HEK293 (cell line): ENCODE results near the gene SMIM44.
"Not testable (repeated sequence)": the region's sequence is repeated elsewhere in the genome, so short reads cannot be mapped to it uniquely, and the experiment has no call there.

ENCODE experiments used
- CTCF ChIA-PET: fragments of 350-600 bp; formaldehyde crosslinking; extraction: SDS; loops from one replicate; lab custom pipeline; 2021; ENCODE audit warnings: antibody characterized with exemption; lab: Yijun Ruan, JAX
- POLR2A ChIA-PET: fragments of 300-600 bp; formaldehyde crosslinking; extraction: SDS; loops from one replicate; lab custom pipeline; 2020; ENCODE audit warnings: antibody characterized with exemption, inconsistent platforms; lab: Yijun Ruan, JAX
- H3K27ac ChIP-seq: fragments of 200-500 bp; sonication (Bioruptor generic); 2 replicates; pipeline ENCODE4 v1.5.1; 2014; ENCODE audit warnings: low read depth, low read length, control low read depth, inconsistent platforms; ENCODE audit errors: extremely low read depth
- H3K36me3 ChIP-seq, 2 experiments: fragments of 200-500 bp in 1 of 2; sonication (Bioruptor generic) in 1 of 2; 1 replicate in 1 of 2; 2 replicates in 1 of 2; pipeline ENCODE4 v1.5.1; 2014 to 2017; ENCODE audit warnings: inconsistent platforms in 2 of 2, low read length in 2 of 2; ENCODE audit not compliant: control insufficient read depth in 2 of 2, insufficient read depth in 1 of 2
- H3K4me1 ChIP-seq: fragments of 200-500 bp; sonication (Bioruptor generic); 2 replicates; pipeline ENCODE4 v1.5.1; 2014; ENCODE audit warnings: mild to moderate bottlenecking, low read length, inconsistent platforms; ENCODE audit not compliant: control insufficient read depth, insufficient read depth
- H3K4me3 ChIP-seq: 2 replicates; pipeline ENCODE4 v1.5.1; 2011; ENCODE audit warnings: low read depth, mild to moderate bottlenecking, control low read depth, low read length, moderate library complexity
- H3K9me3 ChIP-seq: fragments of 200-500 bp; sonication (Bioruptor generic); 2 replicates; pipeline ENCODE4 v1.5.1; 2014; ENCODE audit warnings: low read depth, low read length, inconsistent platforms; ENCODE audit not compliant: control insufficient read depth, insufficient read depth
- BCL11B ChIP-seq: fragments of 450-650 bp; formaldehyde crosslinking; IDR thresholded peaks from 2 replicates; pipeline ENCODE4 v1.5.1; 2016; ENCODE audit warnings: low read depth, missing biosample characterization, missing genetic modification characterization
- HOXA7 ChIP-seq: sonication (generic); formaldehyde crosslinking; IDR thresholded peaks from 2 replicates; pipeline ENCODE4 v1.8.1; 2022; ENCODE audit warnings: missing genetic modification reagents, borderline replicate concordance
- KLF1 ChIP-seq: fragments of 450-650 bp; formaldehyde crosslinking; IDR thresholded peaks from 2 replicates; pipeline ENCODE4 v1.5.1; 2016; ENCODE audit warnings: missing biosample characterization, missing genetic modification characterization
- ZNF112 ChIP-seq: fragments of 450-650 bp; formaldehyde crosslinking; IDR thresholded peaks from 2 replicates; pipeline ENCODE4 v1.5.0; 2017; ENCODE audit warnings: missing biosample characterization, missing genetic modification characterization
- ZNF521 ChIP-seq: fragments of 450-650 bp; formaldehyde crosslinking; IDR thresholded peaks from 2 replicates; pipeline ENCODE4 v1.5.1; 2017; ENCODE audit warnings: missing biosample characterization, mild to moderate bottlenecking, missing genetic modification characterization
- ZNF621 ChIP-seq: fragments of 450-650 bp; formaldehyde crosslinking; IDR thresholded peaks from 2 replicates; pipeline ENCODE4 v1.5.1; 2017; ENCODE audit warnings: missing biosample characterization, missing genetic modification characterization
- ZNF768 ChIP-seq: fragments of 450-650 bp; formaldehyde crosslinking; IDR thresholded peaks from 2 replicates; pipeline ENCODE4 v1.5.1; 2018; ENCODE audit warnings: missing biosample characterization, mild to moderate bottlenecking, missing genetic modification characterization
- ZNF792 ChIP-seq: fragments of 450-650 bp; formaldehyde crosslinking; IDR thresholded peaks from 2 replicates; pipeline ENCODE4 v1.5.1; 2016; ENCODE audit warnings: missing biosample characterization, missing genetic modification characterization
- TF ChIP-seq, protein P1 (sequence below): fragments of 450-650 bp; formaldehyde crosslinking; IDR thresholded peaks from 2 replicates; pipeline ENCODE4 v1.5.1; 2016; ENCODE audit warnings: missing biosample characterization, missing genetic modification characterization, borderline replicate concordance
- TF ChIP-seq, protein P2 (sequence below): fragments of 450-650 bp; formaldehyde crosslinking; IDR thresholded peaks from 2 replicates; pipeline ENCODE4 v1.5.1; 2016; ENCODE audit warnings: missing biosample characterization, missing genetic modification characterization

The SMIM44 gene

DNA sequence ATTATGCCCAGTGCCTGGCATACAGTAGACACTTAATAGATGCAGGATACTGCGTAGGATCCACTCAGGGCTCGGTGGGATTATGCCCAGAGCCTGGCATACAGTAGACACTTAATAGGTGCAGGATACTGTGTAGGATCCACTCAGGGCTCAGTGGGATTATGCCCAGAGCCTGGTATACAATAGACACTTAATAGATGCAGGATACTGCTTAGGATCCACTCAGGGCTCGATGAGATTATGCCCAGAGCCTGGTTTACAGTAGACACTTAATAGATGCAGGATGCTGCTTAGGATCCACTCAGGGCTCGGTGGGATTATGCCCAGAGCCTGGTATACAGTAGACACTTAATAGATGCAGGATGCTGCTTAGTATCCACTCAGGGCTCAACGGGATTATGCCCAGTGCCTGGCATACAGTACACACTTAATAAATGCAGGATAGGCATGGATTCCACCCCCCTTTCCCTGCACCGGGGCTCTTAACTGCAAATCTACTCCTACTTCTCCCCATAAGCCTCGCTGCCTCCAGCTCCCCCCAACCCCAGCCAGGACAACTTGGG, 27.8 kb downstream of the SMIM44 start:
- peak; percentile 93 for TF ChIP-seq ZNF792 (tag by site-specific recombination)
- TF ChIP-seq ZNF521, result no peak
- TF ChIP-seq, all 188 proteins: peak for 1
- Histone ChIP-seq H3K27ac (no peak overlapping the region), H3K4me3 (no peak overlapping the region), H3K4me1 (peaks cover 8% of the 10 kb centered on the region), H3K36me3 (peaks cover 0 to 37% of the 10 kb centered on the region in 2 experiments; a peak in 2 of 3 replicates), H3K9me3 (no peaks in the 10 kb centered on the region)
- POLR2A ChIA-PET, result no interaction called here
- CTCF ChIA-PET, result interaction anchor here (0.7 kb wide), 1 partner anchor 9 kb away, joined by 3 read pairs; no protein-coding TSS in a partner anchor

DNA sequence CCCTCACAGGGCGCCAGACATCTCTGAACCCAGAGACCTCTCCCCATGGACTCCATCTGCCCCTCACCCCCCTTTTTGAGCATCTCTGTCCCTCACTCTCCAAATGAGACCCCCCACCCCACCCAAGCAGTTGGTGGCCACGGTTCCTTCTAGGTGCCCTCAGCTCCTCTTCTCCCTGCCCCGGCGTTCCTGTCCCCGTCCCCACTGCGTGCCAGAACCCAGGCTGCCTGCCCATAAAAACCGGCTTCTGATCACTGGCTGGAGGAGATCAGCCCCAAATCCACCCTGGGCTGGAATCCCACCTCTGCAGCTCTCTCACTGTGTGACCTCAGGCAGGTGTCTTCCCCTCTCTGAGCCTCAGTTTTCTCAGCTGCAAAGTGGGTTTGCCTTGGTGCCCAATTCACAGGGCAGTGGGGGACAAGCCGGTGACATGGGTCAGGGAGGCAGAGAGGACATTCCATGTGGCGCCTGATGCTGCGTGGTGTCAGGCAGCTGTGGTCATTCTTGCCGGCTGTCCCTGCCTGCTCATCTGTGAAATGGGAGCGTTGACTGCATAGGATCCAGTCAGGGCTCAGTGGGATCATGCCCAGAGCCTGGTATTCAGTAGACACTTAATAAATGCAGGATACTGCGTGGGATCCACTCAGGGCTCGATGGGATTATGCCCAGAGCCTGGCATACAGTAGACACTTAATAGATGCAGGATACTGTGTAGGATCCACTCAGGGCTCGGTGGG, 28.4 kb downstream of the SMIM44 start:
- no peak overlapping the region for H3K27ac ChIP-seq
- POLR2A ChIA-PET, result no interaction called here
- H3K4me3 ChIP-seq, result no peak overlapping the region
- CTCF ChIA-PET, result interaction anchor here (2.3 kb wide), 1 partner anchor 18 kb away, joined by 8 read pairs; no protein-coding TSS in a partner anchor
- TF ChIP-seq ZNF768, result peak; percentile 66; the same call in 1 of the 2 replicates
- TF ChIP-seq, protein P1, sequence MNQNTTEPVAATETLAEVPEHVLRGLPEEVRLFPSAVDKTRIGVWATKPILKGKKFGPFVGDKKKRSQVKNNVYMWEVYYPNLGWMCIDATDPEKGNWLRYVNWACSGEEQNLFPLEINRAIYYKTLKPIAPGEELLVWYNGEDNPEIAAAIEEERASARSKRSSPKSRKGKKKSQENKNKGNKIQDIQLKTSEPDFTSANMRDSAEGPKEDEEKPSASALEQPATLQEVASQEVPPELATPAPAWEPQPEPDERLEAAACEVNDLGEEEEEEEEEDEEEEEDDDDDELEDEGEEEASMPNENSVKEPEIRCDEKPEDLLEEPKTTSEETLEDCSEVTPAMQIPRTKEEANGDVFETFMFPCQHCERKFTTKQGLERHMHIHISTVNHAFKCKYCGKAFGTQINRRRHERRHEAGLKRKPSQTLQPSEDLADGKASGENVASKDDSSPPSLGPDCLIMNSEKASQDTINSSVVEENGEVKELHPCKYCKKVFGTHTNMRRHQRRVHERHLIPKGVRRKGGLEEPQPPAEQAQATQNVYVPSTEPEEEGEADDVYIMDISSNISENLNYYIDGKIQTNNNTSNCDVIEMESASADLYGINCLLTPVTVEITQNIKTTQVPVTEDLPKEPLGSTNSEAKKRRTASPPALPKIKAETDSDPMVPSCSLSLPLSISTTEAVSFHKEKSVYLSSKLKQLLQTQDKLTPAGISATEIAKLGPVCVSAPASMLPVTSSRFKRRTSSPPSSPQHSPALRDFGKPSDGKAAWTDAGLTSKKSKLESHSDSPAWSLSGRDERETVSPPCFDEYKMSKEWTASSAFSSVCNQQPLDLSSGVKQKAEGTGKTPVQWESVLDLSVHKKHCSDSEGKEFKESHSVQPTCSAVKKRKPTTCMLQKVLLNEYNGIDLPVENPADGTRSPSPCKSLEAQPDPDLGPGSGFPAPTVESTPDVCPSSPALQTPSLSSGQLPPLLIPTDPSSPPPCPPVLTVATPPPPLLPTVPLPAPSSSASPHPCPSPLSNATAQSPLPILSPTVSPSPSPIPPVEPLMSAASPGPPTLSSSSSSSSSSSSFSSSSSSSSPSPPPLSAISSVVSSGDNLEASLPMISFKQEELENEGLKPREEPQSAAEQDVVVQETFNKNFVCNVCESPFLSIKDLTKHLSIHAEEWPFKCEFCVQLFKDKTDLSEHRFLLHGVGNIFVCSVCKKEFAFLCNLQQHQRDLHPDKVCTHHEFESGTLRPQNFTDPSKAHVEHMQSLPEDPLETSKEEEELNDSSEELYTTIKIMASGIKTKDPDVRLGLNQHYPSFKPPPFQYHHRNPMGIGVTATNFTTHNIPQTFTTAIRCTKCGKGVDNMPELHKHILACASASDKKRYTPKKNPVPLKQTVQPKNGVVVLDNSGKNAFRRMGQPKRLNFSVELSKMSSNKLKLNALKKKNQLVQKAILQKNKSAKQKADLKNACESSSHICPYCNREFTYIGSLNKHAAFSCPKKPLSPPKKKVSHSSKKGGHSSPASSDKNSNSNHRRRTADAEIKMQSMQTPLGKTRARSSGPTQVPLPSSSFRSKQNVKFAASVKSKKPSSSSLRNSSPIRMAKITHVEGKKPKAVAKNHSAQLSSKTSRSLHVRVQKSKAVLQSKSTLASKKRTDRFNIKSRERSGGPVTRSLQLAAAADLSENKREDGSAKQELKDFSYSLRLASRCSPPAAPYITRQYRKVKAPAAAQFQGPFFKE (tag by site-specific recombination), result no peak
- no peak for TF ChIP-seq ZNF112
- TF ChIP-seq KLF1 (tag by site-specific recombination), result no peak
- no peak for TF ChIP-seq HOXA7 (CRISPR knock-in tag)
- peaks cover 0 to 34% of the 10 kb centered on the region in 2 experiments; a peak in 2 of 3 replicates for H3K36me3 ChIP-seq
- H3K9me3 ChIP-seq, result no peaks in the 10 kb centered on the region
- peaks cover 8% of the 10 kb centered on the region for H3K4me1 ChIP-seq

DNA sequence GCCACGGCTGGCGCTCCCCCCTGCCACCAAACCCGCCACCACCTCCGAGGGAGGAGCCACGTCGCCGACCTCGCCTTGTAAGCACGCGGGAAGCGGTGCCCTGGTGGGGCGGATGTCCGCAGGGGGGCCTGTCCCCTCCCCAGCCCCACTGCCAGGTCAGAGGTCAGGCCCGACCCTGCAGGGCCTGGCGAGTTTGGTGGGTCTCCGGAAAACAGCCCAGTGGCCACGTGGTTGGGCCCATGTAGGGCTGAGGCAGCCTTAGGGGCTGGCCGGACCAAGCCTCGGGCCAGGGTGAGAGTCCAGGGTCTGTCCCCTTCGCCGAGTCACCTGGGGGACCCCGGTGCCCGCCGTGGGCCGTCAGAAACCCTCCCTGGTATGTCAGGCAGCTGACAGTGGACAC, 29.4 kb downstream of the SMIM44 start:
- Histone ChIP-seq H3K4me1 (peaks cover 5% of the 10 kb centered on the region), H3K36me3 (peaks cover 0 to 39% of the 10 kb centered on the region in 2 experiments; a peak in 2 of 3 replicates), H3K4me3 (no peak overlapping the region), H3K27ac (no peak overlapping the region), H3K9me3 (no peaks in the 10 kb centered on the region)
- TF ChIP-seq, protein P2, sequence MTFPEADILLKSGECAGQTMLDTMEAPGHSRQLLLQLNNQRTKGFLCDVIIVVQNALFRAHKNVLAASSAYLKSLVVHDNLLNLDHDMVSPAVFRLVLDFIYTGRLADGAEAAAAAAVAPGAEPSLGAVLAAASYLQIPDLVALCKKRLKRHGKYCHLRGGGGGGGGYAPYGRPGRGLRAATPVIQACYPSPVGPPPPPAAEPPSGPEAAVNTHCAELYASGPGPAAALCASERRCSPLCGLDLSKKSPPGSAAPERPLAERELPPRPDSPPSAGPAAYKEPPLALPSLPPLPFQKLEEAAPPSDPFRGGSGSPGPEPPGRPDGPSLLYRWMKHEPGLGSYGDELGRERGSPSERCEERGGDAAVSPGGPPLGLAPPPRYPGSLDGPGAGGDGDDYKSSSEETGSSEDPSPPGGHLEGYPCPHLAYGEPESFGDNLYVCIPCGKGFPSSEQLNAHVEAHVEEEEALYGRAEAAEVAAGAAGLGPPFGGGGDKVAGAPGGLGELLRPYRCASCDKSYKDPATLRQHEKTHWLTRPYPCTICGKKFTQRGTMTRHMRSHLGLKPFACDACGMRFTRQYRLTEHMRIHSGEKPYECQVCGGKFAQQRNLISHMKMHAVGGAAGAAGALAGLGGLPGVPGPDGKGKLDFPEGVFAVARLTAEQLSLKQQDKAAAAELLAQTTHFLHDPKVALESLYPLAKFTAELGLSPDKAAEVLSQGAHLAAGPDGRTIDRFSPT (tag by site-specific recombination), result peak; percentile 23; the same call in 1 of the 2 replicates
- TF ChIP-seq BCL11B (0 out of 2 replicates have a peak, but pooled peaks have one; percentile 30), ZNF621 (tag by site-specific recombination) (no peak)
- CTCF ChIA-PET, result interaction anchor here (2.3 kb wide), 1 partner anchor 19 kb away, joined by 8 read pairs; no protein-coding TSS in a partner anchor
- POLR2A ChIA-PET, result no interaction called here

DNA sequence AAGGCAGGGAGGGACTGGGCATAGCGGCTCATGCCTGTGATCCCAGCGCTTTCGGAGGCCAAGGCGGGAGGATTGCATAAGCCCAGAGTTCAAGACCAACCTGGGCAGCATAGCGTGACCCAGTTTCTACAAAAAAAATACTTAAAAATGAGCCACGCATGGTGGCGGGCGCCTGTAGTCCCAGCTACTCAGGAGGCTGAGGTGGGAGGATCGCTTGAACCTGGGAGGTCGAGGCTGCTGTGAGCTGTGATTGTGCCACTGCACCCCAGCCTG, 30.4 kb downstream of the SMIM44 start:
- POLR2A ChIA-PET, H3K4me1 ChIP-seq, H3K9me3 ChIP-seq, H3K4me3 ChIP-seq, H3K27ac ChIP-seq: not testable (repeated sequence)
- CTCF ChIA-PET, result interaction anchor here (2.3 kb wide), 1 partner anchor 20 kb away, joined by 8 read pairs; no protein-coding TSS in a partner anchor
- peaks cover 0 to 44% of the 10 kb centered on the region in 2 experiments; a peak in 2 of 3 replicates for H3K36me3 ChIP-seq
